Measurements from ENCODE around the gene IL18R1.
"Not testable (repeated sequence)": the region's sequence is repeated elsewhere in the genome, so short reads cannot be mapped to it uniquely, and the experiment has no call there.

The IL18R1 gene, protein sequence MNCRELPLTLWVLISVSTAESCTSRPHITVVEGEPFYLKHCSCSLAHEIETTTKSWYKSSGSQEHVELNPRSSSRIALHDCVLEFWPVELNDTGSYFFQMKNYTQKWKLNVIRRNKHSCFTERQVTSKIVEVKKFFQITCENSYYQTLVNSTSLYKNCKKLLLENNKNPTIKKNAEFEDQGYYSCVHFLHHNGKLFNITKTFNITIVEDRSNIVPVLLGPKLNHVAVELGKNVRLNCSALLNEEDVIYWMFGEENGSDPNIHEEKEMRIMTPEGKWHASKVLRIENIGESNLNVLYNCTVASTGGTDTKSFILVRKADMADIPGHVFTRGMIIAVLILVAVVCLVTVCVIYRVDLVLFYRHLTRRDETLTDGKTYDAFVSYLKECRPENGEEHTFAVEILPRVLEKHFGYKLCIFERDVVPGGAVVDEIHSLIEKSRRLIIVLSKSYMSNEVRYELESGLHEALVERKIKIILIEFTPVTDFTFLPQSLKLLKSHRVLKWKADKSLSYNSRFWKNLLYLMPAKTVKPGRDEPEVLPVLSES

DNA sequence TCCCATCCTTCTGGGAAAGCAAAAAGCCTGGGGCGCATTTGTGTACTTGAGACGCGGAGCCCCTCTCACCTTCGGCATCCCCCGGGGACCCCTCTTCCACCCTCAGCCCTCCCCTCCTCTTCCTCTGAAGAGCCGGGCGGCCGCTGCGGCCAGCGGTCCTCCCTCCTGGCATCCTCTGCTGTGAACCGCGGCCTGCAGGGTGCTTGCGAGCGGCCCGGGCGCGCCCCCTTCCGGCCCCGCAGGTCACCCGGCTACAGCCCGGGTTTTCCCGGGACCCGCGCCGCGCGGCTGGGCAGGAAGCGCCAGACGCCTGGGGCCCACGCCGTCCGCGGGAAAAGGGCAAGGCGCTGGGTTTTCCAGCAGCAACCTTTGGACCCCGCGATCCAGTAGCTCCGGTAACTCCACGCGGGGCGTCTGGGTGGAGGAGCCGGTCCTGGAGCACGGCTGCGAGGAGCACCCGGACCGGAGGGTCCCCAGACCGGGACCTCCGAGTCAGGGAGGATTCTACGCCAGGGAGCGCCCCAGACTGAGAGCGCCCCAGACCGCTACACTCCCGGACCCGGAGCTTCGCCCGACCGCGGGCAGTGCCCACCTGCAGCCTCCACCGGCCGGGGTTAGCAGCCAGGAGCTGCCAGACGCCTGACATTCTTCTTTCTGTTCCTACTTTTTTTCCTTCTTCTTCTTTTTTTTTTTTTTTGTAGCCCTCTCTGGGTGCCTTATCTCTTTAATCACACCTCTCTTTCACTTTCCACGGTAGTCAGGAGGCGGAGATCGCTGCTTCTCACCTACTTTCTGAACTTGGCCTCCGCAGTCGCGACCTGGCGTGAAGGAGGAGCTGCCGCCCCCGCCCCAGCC lies at the start of gene IL18R1:
TSS of gene IL18R1 (plus strand) at position 271 of the 855 bp plus-strand sequence. CDS start 6,865 bp downstream, outside the sequence.
- DNase-seq (ENCODE audit: low read depth in 2 of 2): peak; percentile 66 to 76

DNA sequence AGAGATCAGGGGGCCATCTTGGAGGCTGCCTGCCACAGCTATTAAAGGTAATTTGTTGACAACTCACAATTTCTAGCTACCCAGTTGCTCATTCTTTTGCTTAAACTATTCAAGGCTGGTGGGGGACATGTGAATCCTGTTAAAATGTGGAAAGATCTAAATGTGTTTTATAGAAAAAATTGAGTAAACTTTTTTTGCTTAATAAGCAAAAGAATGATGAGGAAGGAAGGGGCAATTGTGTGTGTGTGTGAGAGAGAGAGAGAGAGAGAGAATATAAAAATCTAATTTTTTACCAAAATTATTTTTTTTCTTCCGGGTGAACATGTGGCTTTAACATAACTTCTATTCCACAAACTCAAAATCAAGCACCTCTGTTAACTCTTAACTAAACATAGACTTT lies 49.5 kb upstream of the IL18R1 start:
- no peak for DNase-seq (ENCODE audit: low read depth in 2 of 2)

GRCh38 chr2:102310964-102311640 lies 44.5 kb upstream of the IL18R1 start, which contains the start of gene IL1RL1:
Gene IL1RL1 (plus strand): TSS chr2:102311563. CDS start chr2:102338265, 26,702 bp downstream.
- DNase-seq (ENCODE audit: low read depth in 2 of 2): no peak

- no peak for DNase-seq (ENCODE audit: low read depth in 2 of 2)
Measured at GRCh38 chr2:102313025-102313424, 42.6 kb upstream of the IL18R1 start.

- no peak for DNase-seq (ENCODE audit: low read depth in 2 of 2)
Measured at GRCh38 chr2:102313471-102313870, 42.1 kb upstream of the IL18R1 start.

DNA sequence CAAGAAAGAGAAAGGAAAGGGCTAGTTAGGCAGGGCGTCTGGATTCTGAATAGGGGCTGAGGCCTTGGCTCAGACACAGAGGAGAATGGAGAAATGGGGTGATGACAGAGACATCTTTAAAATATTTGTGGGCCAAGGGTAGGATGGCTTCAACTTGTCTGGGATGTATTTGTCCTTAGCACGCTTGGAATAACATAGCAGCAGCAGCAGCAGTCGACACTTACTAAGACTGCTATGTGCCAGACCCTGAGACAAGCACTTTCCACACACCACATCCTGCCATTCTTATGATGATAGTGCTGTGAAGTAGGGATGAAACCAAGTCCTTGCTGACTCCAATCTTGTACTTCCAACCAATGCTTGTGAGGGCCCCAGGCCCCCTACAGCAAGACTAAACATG lies 41.6 kb upstream of the IL18R1 start:
- DNase-seq (ENCODE audit: low read depth in 2 of 2): no peak

DNA sequence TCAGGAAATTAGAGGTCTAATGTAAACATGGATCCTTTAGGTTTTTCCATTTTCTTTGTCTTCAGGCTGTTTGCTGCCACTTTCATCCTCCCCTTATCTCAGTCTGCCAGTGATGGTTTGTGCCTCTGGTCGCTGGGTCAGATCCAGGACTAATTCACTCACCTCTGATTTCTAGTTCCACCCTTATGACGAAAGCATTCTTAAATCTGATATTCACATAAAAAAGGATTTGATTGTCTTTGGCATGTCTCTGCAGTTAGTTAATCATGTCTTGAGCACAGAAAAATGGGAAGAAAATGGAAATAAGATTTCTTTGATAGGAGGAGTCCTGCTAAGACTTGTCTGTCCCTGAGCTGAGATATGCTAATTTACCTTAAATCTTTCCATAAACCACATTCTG lies 39.7 kb upstream of the IL18R1 start:
- DNase-seq (ENCODE audit: low read depth in 2 of 2): no peak

DNA sequence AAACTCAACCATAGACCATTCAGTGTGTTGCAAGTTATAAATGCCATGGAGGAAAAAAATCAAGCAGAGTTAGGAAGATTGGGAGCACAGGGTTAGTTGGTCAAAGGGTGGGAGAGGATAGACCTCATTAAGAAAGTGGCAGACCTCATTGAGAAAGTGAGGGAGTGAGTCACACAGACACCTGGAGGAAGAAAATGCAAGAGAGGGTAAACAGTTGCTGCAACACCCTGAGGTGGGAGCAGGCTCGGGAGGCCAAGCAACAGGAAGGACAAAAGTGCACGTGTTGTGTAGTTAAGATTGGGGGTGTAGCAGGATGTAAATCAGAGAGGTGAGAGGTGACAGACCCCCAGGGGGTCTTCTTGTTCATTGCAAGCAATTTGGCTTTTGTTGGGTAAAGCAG lies 37.9 kb upstream of the IL18R1 start:
- no peak for DNase-seq (ENCODE audit: low read depth in 2 of 2)

GRCh38 chr2:102318437-102318836 lies 37.2 kb upstream of the IL18R1 start:
- no peak for DNase-seq (ENCODE audit: low read depth in 2 of 2)

GRCh38 chr2:102321941-102322719 lies 33.5 kb upstream of the IL18R1 start:
- DNase-seq (ENCODE audit: low read depth in 2 of 2): no peak

DNA sequence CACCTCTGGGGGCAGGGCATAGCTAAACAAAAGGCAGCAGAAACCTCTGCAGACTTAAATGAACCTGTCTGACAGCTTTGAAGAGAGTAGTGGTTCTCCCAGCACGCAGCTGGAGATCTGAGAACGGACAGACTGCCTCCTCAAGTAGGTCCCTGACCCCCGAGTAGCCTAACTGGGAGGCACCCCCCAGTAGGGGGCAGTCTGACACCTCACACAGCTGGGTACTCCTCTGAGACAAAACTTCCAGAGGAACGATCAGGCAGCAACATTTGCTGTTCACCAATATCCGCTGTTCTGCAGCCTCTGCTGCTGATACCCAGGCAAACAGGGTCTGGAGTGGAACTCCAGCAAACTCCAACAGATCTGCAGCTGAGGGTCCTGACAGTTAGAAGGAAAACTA lies 30.7 kb upstream of the IL18R1 start:
- not testable (repeated sequence) for DNase-seq (ENCODE audit: low read depth in 2 of 2)

- DNase-seq (ENCODE audit: low read depth in 2 of 2): no peak
Measured at GRCh38 chr2:102331311-102331980, 24.1 kb upstream of the IL18R1 start.

- no peak for DNase-seq (ENCODE audit: low read depth in 2 of 2)
Measured at GRCh38 chr2:102334486-102334885, 21.1 kb upstream of the IL18R1 start.

- no peak for DNase-seq (ENCODE audit: low read depth in 2 of 2)
Measured at GRCh38 chr2:102335871-102336366, 19.7 kb upstream of the IL18R1 start.

GRCh38 chr2:102336502-102336945 lies 19.1 kb upstream of the IL18R1 start:
- DNase-seq (ENCODE audit: low read depth in 2 of 2): no peak

DNA sequence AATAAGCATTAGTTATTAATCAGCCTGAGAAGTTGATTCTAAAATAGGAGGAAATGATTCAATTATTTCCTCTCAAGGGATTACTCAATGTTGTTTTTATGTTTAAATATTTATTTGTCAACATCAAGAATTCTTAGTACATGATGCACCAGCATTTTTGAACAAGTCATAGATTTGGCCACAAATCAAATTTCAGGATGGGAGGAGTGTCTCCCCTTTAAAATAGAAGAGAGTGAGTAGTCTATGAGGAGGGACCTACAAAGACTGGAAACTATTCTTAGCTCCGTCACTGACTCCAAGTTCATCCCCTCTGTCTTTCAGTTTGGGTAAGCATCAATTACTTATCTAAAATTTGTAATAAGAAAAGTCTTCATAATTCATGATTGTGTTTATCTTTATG lies 18.6 kb upstream of the IL18R1 start:
- DNase-seq (ENCODE audit: low read depth in 2 of 2): no peak

DNA sequence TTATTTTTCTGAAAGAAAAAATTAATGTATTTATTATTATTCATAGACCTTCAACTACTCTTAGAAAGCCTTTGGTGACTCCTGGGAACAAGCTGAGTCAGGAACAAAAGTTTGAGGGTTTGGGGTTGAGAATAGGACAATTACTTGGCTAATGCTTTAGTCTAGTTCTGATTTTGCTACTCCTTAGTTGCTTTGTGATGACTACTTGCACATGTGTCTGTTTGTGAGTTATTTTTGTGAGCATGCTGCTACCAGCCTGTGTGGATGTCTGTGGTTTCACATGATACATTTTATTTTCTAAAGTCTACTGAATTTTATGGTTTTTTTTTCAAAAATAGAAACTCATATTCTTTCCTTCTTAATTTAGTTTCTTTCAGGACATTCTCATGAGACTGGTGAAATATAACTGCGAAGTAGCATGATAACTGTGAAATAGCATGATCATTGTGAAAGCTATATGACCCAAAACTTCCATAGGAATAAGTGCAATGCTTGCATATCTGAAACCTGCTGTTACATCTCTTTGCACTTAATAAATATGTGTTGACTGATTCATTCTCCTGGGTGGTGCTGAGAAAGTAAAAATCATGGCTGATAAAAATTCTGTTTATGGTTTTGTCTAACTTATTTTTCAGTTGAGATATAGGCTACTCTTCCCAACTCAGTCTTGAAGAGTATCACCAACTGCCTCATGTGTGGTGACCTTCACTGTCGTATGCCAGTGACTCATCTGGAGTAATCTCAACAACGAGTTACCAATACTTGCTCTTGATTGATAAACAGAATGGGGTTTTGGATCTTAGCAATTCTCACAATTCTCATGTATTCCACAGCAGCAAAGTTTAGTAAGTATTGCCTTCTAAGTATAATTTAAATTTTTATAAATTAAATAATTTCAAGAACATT lies 17.9 kb upstream of the IL18R1 start:
- no peak for DNase-seq (ENCODE audit: low read depth in 2 of 2)

DNA sequence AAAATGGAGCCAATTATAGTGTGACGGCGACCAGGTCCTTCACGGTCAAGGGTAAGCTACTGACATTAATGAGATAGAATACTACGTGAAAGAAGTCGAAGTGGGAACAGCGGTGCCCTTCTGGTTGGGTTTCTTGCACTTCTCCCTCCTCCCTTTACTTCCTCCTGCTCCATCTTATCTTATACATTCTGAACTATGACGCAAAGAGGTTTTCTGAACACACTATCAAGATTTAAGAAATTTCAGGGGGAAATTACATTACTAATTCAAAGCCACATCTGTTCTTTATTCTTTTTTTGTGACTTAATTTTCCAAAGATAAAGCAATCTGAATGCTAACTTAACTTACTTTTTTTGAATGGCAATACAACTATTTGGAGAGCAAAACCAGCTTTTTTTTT lies 14.8 kb upstream of the IL18R1 start:
- DNase-seq (ENCODE audit: low read depth in 2 of 2): no peak

DNA sequence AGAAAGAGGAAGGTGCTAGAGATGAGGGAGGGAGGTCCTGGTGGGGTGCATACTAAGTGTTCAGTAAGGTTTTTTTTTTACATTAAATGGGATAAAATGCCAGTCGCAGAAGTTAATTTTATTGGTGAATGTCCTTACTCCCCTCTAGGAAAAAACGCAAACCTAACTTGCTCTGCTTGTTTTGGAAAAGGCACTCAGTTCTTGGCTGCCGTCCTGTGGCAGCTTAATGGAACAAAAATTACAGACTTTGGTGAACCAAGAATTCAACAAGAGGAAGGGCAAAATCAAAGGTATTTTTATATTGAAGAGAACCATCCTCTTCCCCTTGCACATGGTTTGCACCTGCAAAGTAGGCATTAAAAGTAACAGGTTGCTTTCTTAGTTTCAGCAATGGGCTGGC lies 12.7 kb upstream of the IL18R1 start:
- no peak for DNase-seq (ENCODE audit: low read depth in 2 of 2)

Measured in stimulated activated CD4-positive, alpha-beta T cell treated with anti-CD3 and anti-CD28 coated beads, Interleukin-4, amount 100 ng/mL, for 48 hours (primary cell).